ENCODE data around the gene BUB1.

The BUB1 gene

DNA sequence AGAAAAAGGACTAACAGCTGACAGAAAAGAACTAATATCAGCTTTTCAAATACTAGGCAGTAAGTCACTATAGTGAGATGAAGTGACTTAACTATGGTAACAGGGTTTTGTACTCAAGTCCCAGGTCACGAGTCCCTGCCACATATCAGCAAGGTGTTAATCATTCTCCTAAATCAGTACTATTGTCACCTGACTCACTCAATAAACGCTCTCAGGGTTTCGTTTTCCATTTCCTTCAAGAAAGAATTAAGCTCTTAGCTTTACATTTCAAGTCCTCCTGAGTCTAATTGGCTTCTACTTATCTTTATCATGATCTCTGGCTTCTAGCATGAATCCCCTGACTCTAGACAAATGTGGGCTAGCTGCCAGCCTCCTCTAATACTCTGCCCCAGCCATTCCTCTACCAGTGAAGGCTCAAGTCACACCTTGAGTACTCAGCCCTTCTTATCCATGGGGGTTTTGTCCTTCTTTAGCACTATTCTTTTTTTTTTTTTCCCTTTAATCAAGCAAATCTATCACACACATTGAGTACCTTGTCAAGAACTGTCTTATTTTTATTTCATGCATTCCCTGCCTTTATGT lies 20.0 kb downstream of the BUB1 start:
- no peaks in the 10 kb centered on the region for H3K9me3 ChIP-seq (ENCODE audit: insufficient read depth, low read length)
- no peak for TF ChIP-seq ZNF274 (IDR thresholded peaks at IDR 0.05; ENCODE audit: low read depth, low read length)
- no peak for TF ChIP-seq SUZ12 (IDR thresholded peaks at IDR 0.05; ENCODE audit: extremely low read depth, insufficient read depth, insufficient read length)
- no peak for TF ChIP-seq YY1 (IDR thresholded peaks at IDR 0.05; ENCODE audit: insufficient read depth, insufficient read length)
- H3K4me3 ChIP-seq (ENCODE audit: insufficient read length, low read depth) = no peak overlapping the region
- H3K4me1 ChIP-seq (ENCODE audit: insufficient read depth, insufficient read length) = no peaks in the 10 kb centered on the region
- H3K27me3 ChIP-seq (ENCODE audit: insufficient read depth, insufficient read length) = no peaks in the 10 kb centered on the region
- H3K9ac ChIP-seq (ENCODE audit: insufficient read length, low read depth) = no peak overlapping the region
- peaks cover 90% of the 10 kb centered on the region for H3K36me3 ChIP-seq (ENCODE audit: insufficient read depth, insufficient read length, low read length)
- no peak for DNase-seq (ENCODE audit: low read depth, low spot score)

DNA sequence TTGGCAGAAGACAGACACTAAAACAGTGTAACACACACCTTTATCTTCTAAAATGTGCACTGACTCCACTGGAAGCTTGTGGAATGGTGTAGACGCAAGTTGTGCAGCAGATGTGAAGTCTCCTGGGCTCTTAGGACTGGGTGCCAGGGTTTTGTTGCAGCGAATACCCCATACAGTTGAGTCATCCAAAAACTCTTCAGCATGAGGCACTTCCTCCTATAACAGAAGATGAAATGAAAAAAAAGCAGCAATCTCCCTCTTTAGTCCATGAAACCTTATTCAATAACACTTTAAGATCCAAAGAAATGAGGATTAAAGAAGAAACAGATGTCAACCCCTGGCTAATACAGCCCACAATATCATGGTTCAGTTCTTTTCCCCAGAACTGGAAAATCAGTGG lies 22.2 kb downstream of the BUB1 start:
- peaks cover 93% of the 10 kb centered on the region for H3K36me3 ChIP-seq (ENCODE audit: insufficient read depth, insufficient read length, low read length)
- no peak overlapping the region for H3K4me3 ChIP-seq (ENCODE audit: insufficient read length, low read depth)
- TF ChIP-seq YY1 (IDR thresholded peaks at IDR 0.05; ENCODE audit: insufficient read depth, insufficient read length) (no peak), ZNF274 (IDR thresholded peaks at IDR 0.05; ENCODE audit: low read depth, low read length) (no peak), SUZ12 (IDR thresholded peaks at IDR 0.05; ENCODE audit: extremely low read depth, insufficient read depth, insufficient read length) (no peak)
- no peak for DNase-seq (ENCODE audit: low read depth, low spot score)
- H3K4me1 ChIP-seq (ENCODE audit: insufficient read depth, insufficient read length) = no peaks in the 10 kb centered on the region
- H3K9ac ChIP-seq (ENCODE audit: insufficient read length, low read depth) = no peak overlapping the region
- no peaks in the 10 kb centered on the region for H3K9me3 ChIP-seq (ENCODE audit: insufficient read depth, low read length)
- no peaks in the 10 kb centered on the region for H3K27me3 ChIP-seq (ENCODE audit: insufficient read depth, insufficient read length)

DNA sequence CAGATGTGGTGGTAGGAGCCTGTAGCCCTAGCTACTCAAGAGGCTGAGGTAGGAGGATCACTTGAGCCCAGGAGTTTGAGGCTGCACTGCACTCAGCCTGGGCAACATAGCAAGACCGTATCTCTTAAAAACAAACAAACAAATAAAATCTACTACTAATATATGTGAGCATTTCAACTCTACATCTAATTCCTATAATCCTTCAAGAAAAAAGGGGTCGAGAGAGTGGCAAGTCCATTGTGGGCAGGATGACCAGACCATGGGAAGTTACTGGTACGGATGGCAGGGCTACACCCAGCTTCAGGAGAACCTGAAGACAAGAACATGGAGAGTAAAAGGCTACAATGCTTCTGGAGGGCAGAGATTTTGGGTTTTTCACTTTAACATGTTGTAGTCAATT lies 24.0 kb downstream of the BUB1 start:
- Histone ChIP-seq H3K9me3 (ENCODE audit: insufficient read depth, low read length) (no peaks in the 10 kb centered on the region), H3K9ac (ENCODE audit: insufficient read length, low read depth) (no peak overlapping the region), H3K36me3 (ENCODE audit: insufficient read depth, insufficient read length, low read length) (peaks cover 99% of the 10 kb centered on the region), H3K4me1 (ENCODE audit: insufficient read depth, insufficient read length) (no peaks in the 10 kb centered on the region), H3K27me3 (ENCODE audit: insufficient read depth, insufficient read length) (no peaks in the 10 kb centered on the region), H3K4me3 (ENCODE audit: insufficient read length, low read depth) (no peak overlapping the region)
- TF ChIP-seq YY1 (IDR thresholded peaks at IDR 0.05; ENCODE audit: insufficient read depth, insufficient read length) (no peak), ZNF274 (IDR thresholded peaks at IDR 0.05; ENCODE audit: low read depth, low read length) (no peak)
- no peak for DNase-seq (ENCODE audit: low read depth, low spot score)

DNA sequence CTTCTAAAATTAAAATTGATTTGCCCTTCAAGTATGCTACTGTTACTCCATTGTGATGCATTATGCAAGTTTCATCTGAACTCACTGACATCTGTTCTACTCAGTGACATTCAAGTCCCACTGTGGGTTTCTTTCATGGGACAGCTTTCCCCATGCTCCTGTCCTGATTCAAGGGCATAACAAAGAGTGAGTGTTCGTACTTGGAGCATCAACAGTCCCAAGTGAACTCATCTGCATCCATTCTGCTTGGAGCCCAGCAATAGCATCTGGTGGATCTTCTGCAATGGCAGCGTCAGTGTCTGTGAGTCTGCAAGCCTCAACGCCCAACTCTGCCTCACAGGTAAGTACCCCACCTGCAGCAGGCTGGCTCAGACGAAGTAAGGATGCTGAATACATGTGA lies 27.5 kb downstream of the BUB1 start:
- no peak overlapping the region for H3K4me3 ChIP-seq (ENCODE audit: insufficient read length, low read depth)
- TF ChIP-seq YY1 (IDR thresholded peaks at IDR 0.05; ENCODE audit: insufficient read depth, insufficient read length) = no peak
- no peak for TF ChIP-seq SUZ12 (IDR thresholded peaks at IDR 0.05; ENCODE audit: extremely low read depth, insufficient read depth, insufficient read length)
- no peak for TF ChIP-seq ZNF274 (IDR thresholded peaks at IDR 0.05; ENCODE audit: low read depth, low read length)
- H3K9ac ChIP-seq (ENCODE audit: insufficient read length, low read depth) = no peak overlapping the region
- H3K9me3 ChIP-seq (ENCODE audit: insufficient read depth, low read length) = no peaks in the 10 kb centered on the region
- no peaks in the 10 kb centered on the region for H3K27me3 ChIP-seq (ENCODE audit: insufficient read depth, insufficient read length)
- peaks cover 89% of the 10 kb centered on the region for H3K36me3 ChIP-seq (ENCODE audit: insufficient read depth, insufficient read length, low read length)
- DNase-seq (ENCODE audit: low read depth, low spot score) = no peak
- no peaks in the 10 kb centered on the region for H3K4me1 ChIP-seq (ENCODE audit: insufficient read depth, insufficient read length)

DNA sequence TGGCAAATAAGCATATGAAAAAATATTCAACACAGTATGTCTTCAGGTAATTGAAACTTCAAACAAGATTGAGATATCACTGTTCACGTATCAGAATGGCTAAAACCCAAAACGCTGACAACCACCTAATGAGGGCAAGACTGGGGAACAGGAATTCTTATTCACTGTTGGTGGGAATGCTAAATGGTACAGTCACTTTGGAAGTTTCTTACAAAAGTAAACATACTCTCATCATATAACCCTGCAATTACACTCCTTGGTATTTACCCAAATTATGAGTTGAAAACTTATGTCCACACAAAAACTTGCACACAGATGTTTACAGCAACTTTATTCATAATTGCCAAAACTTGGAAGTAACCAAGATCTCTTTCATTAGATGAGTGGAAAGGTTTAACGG lies 30.1 kb downstream of the BUB1 start:
- no peak overlapping the region for H3K4me3 ChIP-seq (ENCODE audit: insufficient read length, low read depth)
- H3K27me3 ChIP-seq (ENCODE audit: insufficient read depth, insufficient read length) = no peaks in the 10 kb centered on the region
- no peaks in the 10 kb centered on the region for H3K4me1 ChIP-seq (ENCODE audit: insufficient read depth, insufficient read length)
- TF ChIP-seq YY1 (IDR thresholded peaks at IDR 0.05; ENCODE audit: insufficient read depth, insufficient read length) (no peak), ZNF274 (IDR thresholded peaks at IDR 0.05; ENCODE audit: low read depth, low read length) (no peak), SUZ12 (IDR thresholded peaks at IDR 0.05; ENCODE audit: extremely low read depth, insufficient read depth, insufficient read length) (no peak)
- no peak for DNase-seq (ENCODE audit: low read depth, low spot score)
- peaks cover 81% of the 10 kb centered on the region for H3K36me3 ChIP-seq (ENCODE audit: insufficient read depth, insufficient read length, low read length)
- no peaks in the 10 kb centered on the region for H3K9me3 ChIP-seq (ENCODE audit: insufficient read depth, low read length)
- H3K9ac ChIP-seq (ENCODE audit: insufficient read length, low read depth) = no peak overlapping the region

DNA sequence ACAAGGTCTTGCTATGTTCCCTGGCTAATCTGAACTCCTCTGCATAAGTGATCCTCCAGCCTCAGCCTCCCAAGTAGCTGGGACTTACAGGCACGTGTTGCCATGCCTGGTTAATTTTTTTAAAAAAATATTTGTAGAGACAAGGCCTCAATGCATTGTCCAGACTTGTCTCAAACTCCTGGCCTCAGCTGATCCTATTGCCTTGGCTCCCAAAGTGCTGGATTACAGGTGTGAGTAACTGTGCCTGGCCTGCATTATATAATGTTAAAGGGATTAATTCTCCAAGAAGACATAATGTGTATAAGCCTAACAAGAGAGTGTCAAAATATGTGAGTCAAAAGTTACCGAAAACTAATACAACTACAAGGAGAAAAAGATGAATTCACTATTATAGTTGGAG lies 32.2 kb downstream of the BUB1 start:
- H3K4me3 ChIP-seq (ENCODE audit: insufficient read length, low read depth) = no peak overlapping the region
- peaks cover 81% of the 10 kb centered on the region for H3K36me3 ChIP-seq (ENCODE audit: insufficient read depth, insufficient read length, low read length)
- no peak for DNase-seq (ENCODE audit: low read depth, low spot score)
- no peaks in the 10 kb centered on the region for H3K9me3 ChIP-seq (ENCODE audit: insufficient read depth, low read length)
- TF ChIP-seq SUZ12 (IDR thresholded peaks at IDR 0.05; ENCODE audit: extremely low read depth, insufficient read depth, insufficient read length) (no peak), YY1 (IDR thresholded peaks at IDR 0.05; ENCODE audit: insufficient read depth, insufficient read length) (no peak), ZNF274 (IDR thresholded peaks at IDR 0.05; ENCODE audit: low read depth, low read length) (no peak)
- no peaks in the 10 kb centered on the region for H3K27me3 ChIP-seq (ENCODE audit: insufficient read depth, insufficient read length)
- no peaks in the 10 kb centered on the region for H3K4me1 ChIP-seq (ENCODE audit: insufficient read depth, insufficient read length)
- H3K9ac ChIP-seq (ENCODE audit: insufficient read length, low read depth) = no peak overlapping the region

DNA sequence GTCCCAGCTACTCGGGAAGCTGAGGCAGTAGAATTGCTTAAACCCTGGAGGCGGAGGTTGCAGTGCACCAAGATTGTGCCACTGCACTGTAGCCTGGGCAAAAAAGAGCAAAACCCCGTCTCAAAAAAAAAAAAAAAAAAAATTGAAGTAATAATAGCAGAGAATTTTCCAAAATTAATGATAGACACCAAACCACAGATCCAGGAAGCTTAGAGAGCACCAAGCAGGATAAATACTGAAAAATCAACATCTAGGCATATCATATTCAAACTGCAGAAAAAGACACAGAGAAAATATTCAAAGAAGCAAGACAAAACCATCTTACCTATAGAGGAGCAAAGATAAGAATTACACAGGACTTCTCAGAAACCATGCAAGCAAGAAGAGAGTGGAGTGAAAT lies 33.5 kb downstream of the BUB1 start:
- peaks cover 82% of the 10 kb centered on the region for H3K36me3 ChIP-seq (ENCODE audit: insufficient read depth, insufficient read length, low read length)
- H3K4me1 ChIP-seq (ENCODE audit: insufficient read depth, insufficient read length) = no peaks in the 10 kb centered on the region
- no peak for DNase-seq (ENCODE audit: low read depth, low spot score)
- TF ChIP-seq YY1 (IDR thresholded peaks at IDR 0.05; ENCODE audit: insufficient read depth, insufficient read length) (no peak), SUZ12 (IDR thresholded peaks at IDR 0.05; ENCODE audit: extremely low read depth, insufficient read depth, insufficient read length) (no peak), ZNF274 (IDR thresholded peaks at IDR 0.05; ENCODE audit: low read depth, low read length) (no peak)
- no peaks in the 10 kb centered on the region for H3K9me3 ChIP-seq (ENCODE audit: insufficient read depth, low read length)
- no peaks in the 10 kb centered on the region for H3K27me3 ChIP-seq (ENCODE audit: insufficient read depth, insufficient read length)
- H3K9ac ChIP-seq (ENCODE audit: insufficient read length, low read depth) = no peak overlapping the region
- no peak overlapping the region for H3K4me3 ChIP-seq (ENCODE audit: insufficient read length, low read depth)

Measured in NT2/D1 (cell line).